Dedifferentiated amniotic fluid mesenchymal stem cell (primary cell): ENCODE results near the gene FGD5.

Experiments
- DNase-seq: peaks from one replicate; pipeline ENCODE4 v3.0.0-alpha.2; 2016; ENCODE audit errors: extremely low spot score

The FGD5 gene

GRCh38 chr3:14824646-14825045, 5.9 kb downstream of the FGD5 start:
- DNase-seq, result no peak

GRCh38 chr3:14826069-14826468, 7.3 kb downstream of the FGD5 start:
- DNase-seq, result no peak

- no peak for DNase-seq
Measured at GRCh38 chr3:14827776-14828175, 9.0 kb downstream of the FGD5 start.

GRCh38 chr3:14829811-14830210, 11.0 kb downstream of the FGD5 start:
- DNase-seq, result no peak

- no peak for DNase-seq
Measured at GRCh38 chr3:14831916-14832450, 13.2 kb downstream of the FGD5 start.

- DNase-seq, result no peak
Measured at GRCh38 chr3:14832975-14833722, 14.4 kb downstream of the FGD5 start.

GRCh38 chr3:14834121-14834520, 15.4 kb downstream of the FGD5 start:
- DNase-seq, result no peak

GRCh38 chr3:14834807-14835466, 16.2 kb downstream of the FGD5 start:
- no peak for DNase-seq

GRCh38 chr3:14836049-14836468, 17.3 kb downstream of the FGD5 start:
- DNase-seq, result no peak

GRCh38 chr3:14837186-14837877, 18.6 kb downstream of the FGD5 start:
- no peak for DNase-seq

GRCh38 chr3:14837878-14838258, 19.1 kb downstream of the FGD5 start:
- no peak for DNase-seq

- DNase-seq, result no peak
Measured at GRCh38 chr3:14839236-14839635, 20.5 kb downstream of the FGD5 start.

GRCh38 chr3:14841836-14842235, 23.1 kb downstream of the FGD5 start:
- DNase-seq, result no peak

- no peak for DNase-seq
Measured at GRCh38 chr3:14842277-14842676, 23.5 kb downstream of the FGD5 start.

GRCh38 chr3:14843321-14843720, 24.6 kb downstream of the FGD5 start:
- no peak for DNase-seq

GRCh38 chr3:14844386-14845170, 25.8 kb downstream of the FGD5 start:
- no peak for DNase-seq

- DNase-seq, result no peak
Measured at GRCh38 chr3:14845180-14845579, 26.4 kb downstream of the FGD5 start.

GRCh38 chr3:14845826-14846225, 27.1 kb downstream of the FGD5 start:
- DNase-seq, result no peak

- DNase-seq, result no peak
Measured at GRCh38 chr3:14846226-14846880, 27.6 kb downstream of the FGD5 start.

GRCh38 chr3:14847613-14848541, 29.1 kb downstream of the FGD5 start:
- DNase-seq, result no peak
